ENCODE data around the gene BTBD18. TPM values are rescaled to one million over a fixed set of nuclear protein-coding genes. Genes with fewer than 3 reads are reported as not detected.
"Not testable (repeated sequence)": the region's sequence is repeated elsewhere in the genome, so short reads cannot be mapped to it uniquely, and the experiment has no call there.

Gene BTBD18
- total and polyA plus RNA-seq, 9 donors = 0.07 to 0.41 (median 0.09) TPM; not detected in 2

DNA sequence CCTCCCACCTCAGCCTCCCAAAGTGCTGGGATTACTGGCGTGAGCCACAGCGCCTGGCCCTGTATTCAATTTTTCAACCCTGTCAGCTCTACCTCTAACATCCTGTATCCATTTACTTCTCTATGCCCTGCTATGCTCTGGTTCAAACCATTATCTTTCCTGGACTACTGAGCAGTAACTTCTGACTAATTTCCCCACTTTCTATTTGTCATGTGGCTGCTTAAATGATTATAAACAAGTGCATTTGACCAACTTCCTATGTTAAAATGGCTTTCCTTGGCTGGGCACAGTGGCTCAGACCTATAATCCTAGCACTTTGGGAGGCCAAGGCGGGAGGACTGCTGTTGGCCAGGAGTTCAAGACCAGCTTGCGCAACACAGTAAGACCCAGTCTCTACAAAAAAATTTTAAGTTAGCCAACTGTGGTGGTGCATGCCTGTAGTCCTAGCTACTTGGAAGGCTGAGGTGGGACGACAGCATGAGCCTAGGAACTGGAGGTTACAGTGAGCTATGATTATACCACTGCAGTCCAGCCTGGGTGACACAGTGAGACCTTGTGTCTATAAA, 41.7 kb downstream of the BTBD18 start:
- WGBS (ENCODE audit: insufficient coverage) = 91% methylated on average over 4 of the region's 5 CpGs
- Histone ChIP-seq H3K4me3 (ENCODE audit: low read length) (no peak overlapping the region), H3K9me3 (replicated peaks; ENCODE audit: control insufficient read depth, low read depth, low read length) (no peaks in the 10 kb centered on the region), H3K4me1 (ENCODE audit: control insufficient read depth, insufficient read depth, low read length) (peaks cover 16% of the 10 kb centered on the region), H3K27ac (ENCODE audit: low read length) (no peak overlapping the region), H3K27me3 (ENCODE audit: control insufficient read depth, insufficient read depth, low read length) (no peaks in the 10 kb centered on the region), H3K36me3 (ENCODE audit: control insufficient read depth, insufficient read depth, low read length) (peaks cover 6% of the 10 kb centered on the region)
- DNase-seq = no peak

- not testable (repeated sequence) for H3K4me1 ChIP-seq (ENCODE audit: control insufficient read depth, insufficient read depth, low read length); H3K9me3 ChIP-seq (replicated peaks; ENCODE audit: control insufficient read depth, low read depth, low read length); H3K27me3 ChIP-seq (ENCODE audit: control insufficient read depth, insufficient read depth, low read length); DNase-seq; H3K27ac ChIP-seq (ENCODE audit: low read length); H3K4me3 ChIP-seq (ENCODE audit: low read length)
- WGBS (ENCODE audit: insufficient coverage) = no CpG with 5 or more reads among the region's 8 CpGs
- peaks cover 34% of the 10 kb centered on the region for H3K36me3 ChIP-seq (ENCODE audit: control insufficient read depth, insufficient read depth, low read length)
Measured at GRCh38 chr11:57705432-57705831, 46.2 kb downstream of the BTBD18 start.

GRCh38 chr11:57704932-57705331, 46.7 kb downstream of the BTBD18 start:
- Histone ChIP-seq H3K36me3 (ENCODE audit: control insufficient read depth, insufficient read depth, low read length) (peaks cover 36% of the 10 kb centered on the region), H3K27ac (ENCODE audit: low read length) (no peak overlapping the region), H3K4me1 (ENCODE audit: control insufficient read depth, insufficient read depth, low read length) (no peaks in the 10 kb centered on the region), H3K27me3 (ENCODE audit: control insufficient read depth, insufficient read depth, low read length) (no peaks in the 10 kb centered on the region), H3K9me3 (replicated peaks; ENCODE audit: control insufficient read depth, low read depth, low read length) (no peaks in the 10 kb centered on the region), H3K4me3 (ENCODE audit: low read length) (no peak overlapping the region)
- no CpG with 5 or more reads among the region's 6 CpGs for WGBS (ENCODE audit: insufficient coverage)
- no peak for DNase-seq

DNA sequence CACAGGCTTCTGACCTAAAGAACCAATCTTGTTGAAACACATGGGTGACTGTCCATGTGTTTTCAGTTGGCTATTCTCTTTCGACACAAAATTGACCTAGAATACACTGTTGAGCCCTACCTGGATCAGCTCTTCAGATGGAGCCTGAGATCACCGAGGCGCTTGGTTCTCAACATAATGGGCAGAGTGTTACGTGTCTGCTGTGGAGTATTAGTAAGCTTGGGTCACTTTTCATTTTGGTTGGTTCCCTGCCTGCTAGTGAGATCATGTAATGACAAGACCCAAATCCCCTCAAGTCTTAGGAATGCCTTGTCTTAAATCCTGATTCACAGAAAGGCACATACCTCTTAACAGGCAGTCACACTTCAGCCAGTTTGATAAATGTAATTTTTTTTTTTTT, 48.3 kb downstream of the BTBD18 start:
- WGBS (ENCODE audit: insufficient coverage) = no CpG with 5 or more reads among the region's 4 CpGs
- no peak for DNase-seq
- Histone ChIP-seq H3K9me3 (replicated peaks; ENCODE audit: control insufficient read depth, low read depth, low read length) (no peaks in the 10 kb centered on the region), H3K36me3 (ENCODE audit: control insufficient read depth, insufficient read depth, low read length) (peaks cover 50% of the 10 kb centered on the region), H3K4me3 (ENCODE audit: low read length) (no peak overlapping the region), H3K4me1 (ENCODE audit: control insufficient read depth, insufficient read depth, low read length) (no peaks in the 10 kb centered on the region), H3K27ac (ENCODE audit: low read length) (no peak overlapping the region), H3K27me3 (ENCODE audit: control insufficient read depth, insufficient read depth, low read length) (no peaks in the 10 kb centered on the region)

- no peaks in the 10 kb centered on the region for H3K9me3 ChIP-seq (replicated peaks; ENCODE audit: control insufficient read depth, low read depth, low read length)
- no peak for DNase-seq
- no peak overlapping the region for H3K27ac ChIP-seq (ENCODE audit: low read length)
- WGBS (ENCODE audit: insufficient coverage) = no CpG with 5 or more reads among the region's 3 CpGs
- H3K27me3 ChIP-seq (ENCODE audit: control insufficient read depth, insufficient read depth, low read length) = no peaks in the 10 kb centered on the region
- H3K36me3 ChIP-seq (ENCODE audit: control insufficient read depth, insufficient read depth, low read length) = peaks cover 68% of the 10 kb centered on the region
- H3K4me3 ChIP-seq (ENCODE audit: low read length) = no peak overlapping the region
- no peaks in the 10 kb centered on the region for H3K4me1 ChIP-seq (ENCODE audit: control insufficient read depth, insufficient read depth, low read length)
Measured at GRCh38 chr11:57700425-57700824, 51.2 kb downstream of the BTBD18 start.

- DNase-seq = no peak
- no peak overlapping the region for H3K4me3 ChIP-seq (ENCODE audit: low read length)
- no peaks in the 10 kb centered on the region for H3K27me3 ChIP-seq (ENCODE audit: control insufficient read depth, insufficient read depth, low read length)
- no peaks in the 10 kb centered on the region for H3K9me3 ChIP-seq (replicated peaks; ENCODE audit: control insufficient read depth, low read depth, low read length)
- 47% methylated on average over 2 of the region's 10 CpGs for WGBS (ENCODE audit: insufficient coverage)
- H3K36me3 ChIP-seq (ENCODE audit: control insufficient read depth, insufficient read depth, low read length) = peaks cover 71% of the 10 kb centered on the region
- no peaks in the 10 kb centered on the region for H3K4me1 ChIP-seq (ENCODE audit: control insufficient read depth, insufficient read depth, low read length)
- no peak overlapping the region for H3K27ac ChIP-seq (ENCODE audit: low read length)
Measured at GRCh38 chr11:57699813-57700212, 51.8 kb downstream of the BTBD18 start.

- no peak for DNase-seq
- WGBS (ENCODE audit: insufficient coverage) = 88% methylated on average over 16 of the region's 18 CpGs
- Histone ChIP-seq H3K36me3 (ENCODE audit: control insufficient read depth, insufficient read depth, low read length) (peaks cover 70% of the 10 kb centered on the region), H3K9me3 (replicated peaks; ENCODE audit: control insufficient read depth, low read depth, low read length) (no peaks in the 10 kb centered on the region), H3K27me3 (ENCODE audit: control insufficient read depth, insufficient read depth, low read length) (no peaks in the 10 kb centered on the region), H3K27ac (ENCODE audit: low read length) (no peak overlapping the region), H3K4me3 (ENCODE audit: low read length) (no peak overlapping the region), H3K4me1 (ENCODE audit: control insufficient read depth, insufficient read depth, low read length) (no peaks in the 10 kb centered on the region)
Measured at GRCh38 chr11:57698843-57699365, 52.7 kb downstream of the BTBD18 start.

Other genes starting within 250 kb of the BTBD18 start
- gene SLC43A1, start 236.1 kb downstream of the BTBD18 start, total RNA-seq = 12.2 TPM
- 10 to 100 TPM in 4 of 8 donors, 1 to 10 TPM in 4; 7.1 to 12.5 (median 10.1) TPM for gene SLC43A1, start 236.1 kb downstream of the BTBD18 start, polyA plus RNA-seq (ENCODE audit: insufficient read depth in 1 of 8, insufficient read length in 8 of 8, low replicate concordance in 1 of 8)
- 44.1 TPM for gene TIMM10, start 221.1 kb downstream of the BTBD18 start, total RNA-seq
- 10 to 100 TPM; 36.3 to 61.9 (median 37.8) TPM for gene TIMM10, start 221.1 kb downstream of the BTBD18 start, polyA plus RNA-seq (ENCODE audit: insufficient read depth in 1 of 8, insufficient read length in 8 of 8, low replicate concordance in 1 of 8)
- 143 TPM for gene SMTNL1, start 214.2 kb downstream of the BTBD18 start, total RNA-seq
- 100 to 1,000 TPM in 7 of 8 donors, 10 to 100 TPM in 1; 93.2 to 258 (median 197) TPM for gene SMTNL1, start 214.2 kb downstream of the BTBD18 start, polyA plus RNA-seq (ENCODE audit: insufficient read depth in 1 of 8, insufficient read length in 8 of 8, low replicate concordance in 1 of 8)
- gene UBE2L6, start 184.1 kb downstream of the BTBD18 start, total RNA-seq = 18.5 TPM
- gene UBE2L6, start 184.1 kb downstream of the BTBD18 start, polyA plus RNA-seq (ENCODE audit: insufficient read depth in 1 of 8, insufficient read length in 8 of 8, low replicate concordance in 1 of 8) = 10 to 100 TPM; 19.9 to 25.6 (median 22.5) TPM
- gene SERPING1, start 154.1 kb downstream of the BTBD18 start, total RNA-seq = 31.4 TPM
- gene SERPING1, start 154.1 kb downstream of the BTBD18 start, polyA plus RNA-seq (ENCODE audit: insufficient read depth in 1 of 8, insufficient read length in 8 of 8, low replicate concordance in 1 of 8) = 10 to 100 TPM; 71.8 to 97.7 (median 89.0) TPM
- gene YPEL4, start 101.9 kb downstream of the BTBD18 start, total RNA-seq = 0.53 TPM
- gene YPEL4, start 101.9 kb downstream of the BTBD18 start, polyA plus RNA-seq (ENCODE audit: insufficient read depth in 1 of 8, insufficient read length in 8 of 8, low replicate concordance in 1 of 8) = 1 to 10 TPM in 7 of 8 donors, under 1 TPM in 1; 0.82 to 2.1 (median 1.7) TPM
- 12.3 TPM for gene CLP1, start 94.1 kb downstream of the BTBD18 start, total RNA-seq
- gene CLP1, start 94.1 kb downstream of the BTBD18 start, polyA plus RNA-seq (ENCODE audit: insufficient read depth in 1 of 8, insufficient read length in 8 of 8, low replicate concordance in 1 of 8) = 10 to 100 TPM in 4 of 8 donors, 1 to 10 TPM in 4; 8.6 to 11.3 (median 10.0) TPM
- gene ZDHHC5, start 83.7 kb downstream of the BTBD18 start, total RNA-seq = 13.5 TPM
- gene ZDHHC5, start 83.7 kb downstream of the BTBD18 start, polyA plus RNA-seq (ENCODE audit: insufficient read depth in 1 of 8, insufficient read length in 8 of 8, low replicate concordance in 1 of 8) = 10 to 100 TPM; 25.6 to 40.3 (median 31.9) TPM
- gene MED19, start 39.6 kb downstream of the BTBD18 start, total RNA-seq = 18.9 TPM
- gene MED19, start 39.6 kb downstream of the BTBD18 start, polyA plus RNA-seq (ENCODE audit: insufficient read depth in 1 of 8, insufficient read length in 8 of 8, low replicate concordance in 1 of 8) = 10 to 100 TPM; 11.3 to 16.3 (median 14.0) TPM
- 53.7 TPM for gene TMX2, start 39.2 kb downstream of the BTBD18 start, total RNA-seq
- 10 to 100 TPM; 45.8 to 55.3 (median 53.8) TPM for gene TMX2, start 39.2 kb downstream of the BTBD18 start, polyA plus RNA-seq (ENCODE audit: insufficient read depth in 1 of 8, insufficient read length in 8 of 8, low replicate concordance in 1 of 8)
- gene SELENOH, start 10.3 kb downstream of the BTBD18 start, total RNA-seq = 113 TPM
- gene SELENOH, start 10.3 kb downstream of the BTBD18 start, polyA plus RNA-seq (ENCODE audit: insufficient read depth in 1 of 8, insufficient read length in 8 of 8, low replicate concordance in 1 of 8) = 10 to 100 TPM; 68.8 to 91.1 (median 78.1) TPM
- 110 TPM for gene CTNND1, start 10.0 kb upstream of the BTBD18 start, total RNA-seq
- 100 to 1,000 TPM; 106 to 145 (median 128) TPM for gene CTNND1, start 10.0 kb upstream of the BTBD18 start, polyA plus RNA-seq (ENCODE audit: insufficient read depth in 1 of 8, insufficient read length in 8 of 8, low replicate concordance in 1 of 8)